G401 (cell line): ENCODE data around the gene REV3L. TPM values are rescaled to one million over a fixed set of nuclear protein-coding genes. Genes with fewer than 3 reads are reported as not detected.

ENCODE experiments used
- DNase-seq: peaks from one replicate; pipeline ENCODE4 v3.0.0-alpha.2; 2015; ENCODE audit warnings: low spot score
- in situ Hi-C: cut with HindIII; loops from 2 replicates; pipeline ENCODE4 v1.10.0; 2016; ENCODE audit warnings: low sequenced_read_pairs, mixed read lengths
- total RNA-seq: library from RNA; depleted of rRNA; stranded (reverse); fragments of >200 nt; shearing (Covaris generic); gene quantifications from 2 replicates; pipeline ENCODE4 v1.2.3, GENCODE V29; 2014; rRNA removed

Gene REV3L
- total RNA-seq, 1 experiment from 2014 or later: 13.7 TPM

DNA sequence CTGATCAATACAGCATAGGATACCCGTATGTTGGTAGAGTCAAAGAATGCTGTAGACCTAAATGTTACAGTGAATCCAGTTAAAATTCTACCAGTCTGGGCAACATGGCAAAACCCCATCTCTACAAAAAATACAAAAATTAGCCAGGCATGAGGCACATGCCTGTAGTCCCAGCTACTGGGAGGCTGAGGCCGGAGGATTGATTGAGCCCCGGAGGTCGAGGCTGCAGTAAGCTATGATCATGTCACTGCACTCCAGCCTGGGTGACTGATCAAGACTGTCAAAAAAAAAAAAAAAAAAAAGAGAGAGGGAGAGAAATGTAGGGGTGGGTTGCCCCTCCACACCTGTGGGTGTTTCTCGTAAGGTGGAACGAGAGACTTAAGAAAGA is 228.2 kb downstream of the REV3L start:
- DNase-seq: no peak
- in situ Hi-C loops: no loop called here

DNA sequence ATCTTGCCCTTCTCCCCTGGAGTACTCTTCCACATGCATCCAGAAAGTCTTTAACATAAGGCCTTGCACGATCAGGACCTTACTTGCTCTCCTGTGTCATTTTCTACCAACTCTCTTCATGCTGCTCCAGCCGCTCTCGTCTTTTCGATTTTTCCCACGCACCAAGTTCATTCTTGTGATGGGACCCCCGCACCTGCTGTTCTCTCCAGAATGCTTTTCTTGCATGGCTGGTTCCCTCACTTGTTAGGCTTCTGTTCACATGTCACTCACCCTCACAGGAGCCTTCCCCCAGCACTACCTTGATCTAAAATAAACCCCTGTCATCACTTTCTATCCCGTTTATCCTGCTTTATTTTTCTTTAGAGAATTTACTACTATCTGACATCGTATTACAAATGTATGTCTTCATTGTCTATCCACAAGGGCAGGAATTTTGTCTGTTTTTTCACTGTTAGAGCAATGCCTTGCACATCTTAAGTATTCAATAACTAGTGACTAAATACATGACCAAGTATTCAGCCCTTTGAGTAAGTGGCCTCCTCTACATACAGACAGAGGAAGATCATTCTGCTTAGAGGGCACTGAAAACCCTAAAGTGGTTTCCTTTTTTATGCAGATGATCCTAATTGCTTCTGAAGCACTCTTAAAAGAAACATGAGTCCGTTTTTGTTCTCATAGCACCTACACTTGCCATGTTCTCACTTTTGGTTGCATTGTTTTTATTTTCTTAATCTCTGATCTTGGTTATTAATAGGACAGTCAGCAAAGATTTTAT is 228.8 kb downstream of the REV3L start:
- DNase-seq: no peak
- in situ Hi-C loops: no loop called here

DNA sequence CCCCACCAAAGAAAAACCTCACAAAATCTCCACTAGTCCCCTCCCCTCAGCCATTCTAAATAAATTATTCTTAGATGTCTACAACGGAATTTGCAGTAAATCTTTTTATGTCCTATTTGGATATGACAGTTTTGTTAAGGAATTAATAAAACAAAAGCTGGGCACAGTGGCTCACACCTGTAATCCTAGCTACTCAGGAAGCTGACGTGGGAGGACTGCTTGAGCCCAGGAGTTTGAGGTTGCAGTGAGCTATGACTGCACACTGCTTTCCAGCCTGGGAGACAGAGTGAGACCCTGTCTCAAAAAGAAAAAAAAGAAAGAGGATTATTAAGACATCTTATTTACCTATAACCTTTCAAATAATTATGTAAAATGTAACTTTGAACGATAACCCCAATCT is 230.3 kb downstream of the REV3L start:
- DNase-seq: no peak

DNA sequence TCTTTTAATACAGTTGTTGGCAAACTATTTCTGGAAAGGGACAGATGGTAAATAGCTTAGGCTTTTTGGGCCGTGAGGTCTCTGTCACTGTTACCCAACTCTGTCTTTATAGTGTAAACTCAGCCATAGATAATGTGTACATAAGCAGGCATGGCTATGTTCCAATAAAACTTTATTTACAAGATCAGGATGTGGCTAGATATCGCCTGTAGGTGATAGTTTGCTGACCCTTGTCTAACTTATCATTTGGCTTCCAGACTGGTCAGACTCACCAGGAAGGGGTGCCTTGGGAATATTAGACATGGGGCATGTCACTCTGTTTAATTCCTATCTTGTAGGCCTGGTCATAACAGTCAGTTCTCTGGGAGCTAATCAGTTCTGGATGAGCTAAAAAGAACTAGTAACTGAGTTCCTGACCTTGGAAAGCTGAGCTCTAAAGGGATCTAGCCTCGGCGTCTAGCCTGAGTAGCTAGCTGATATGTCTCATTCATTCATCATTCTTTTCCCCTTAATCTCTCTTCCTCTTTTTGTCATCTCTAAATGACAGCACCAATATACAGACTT is 232.1 kb downstream of the REV3L start:
- in situ Hi-C loops: no loop called here
- DNase-seq: no peak

More for the DNA sequence above, 230.3 kb downstream of the REV3L start:
- in situ Hi-C loops: no loop called here

Other genes with a start within 250 kb of the REV3L start
- 21.8 and 22.4 TPM in 2 replicates for gene TRAF3IP2, start 122.7 kb upstream of the REV3L start, total RNA-seq